Hepatocyte (in vitro differentiated cells): ENCODE measurements around the gene DUSP8. TPM values are rescaled to one million over a fixed set of nuclear protein-coding genes. Genes with fewer than 3 reads are reported as not detected.

Source experiments
- DNase-seq: peaks from one replicate; pipeline ENCODE4 v3.0.0-alpha.2; 2016; ENCODE audit warnings: low spot score
- H2AFZ ChIP-seq: fragments of 200-600 bp; sonication (generic); 2 replicates; pipeline ENCODE4 v1.6.0; 2016; ENCODE audit warnings: antibody characterized with exemption, mild to moderate bottlenecking
- H3K27ac ChIP-seq: fragments of 200-600 bp; sonication (generic); 2 replicates; pipeline ENCODE4 v1.5.1; 2016; ENCODE audit warnings: mild to moderate bottlenecking
- H3K27me3 ChIP-seq: fragments of 200-600 bp; sonication (generic); 2 replicates; pipeline ENCODE4 v1.6.1; 2016
- H3K36me3 ChIP-seq: fragments of 200-600 bp; sonication (generic); replicated peaks from 2 replicates; pipeline ENCODE4 v1.5.1; 2016; ENCODE audit warnings: low read depth; ENCODE audit not compliant: insufficient read depth
- H3K4me1 ChIP-seq: fragments of 200-600 bp; sonication (generic); 2 replicates; pipeline ENCODE4 v1.5.1; 2016; ENCODE audit warnings: mild to moderate bottlenecking, moderate library complexity; ENCODE audit not compliant: insufficient read depth
- H3K4me2 ChIP-seq: fragments of 200-600 bp; sonication (generic); 2 replicates; pipeline ENCODE4 v1.6.0; 2016
- H3K4me3 ChIP-seq: fragments of 200-600 bp; sonication (generic); 2 replicates; pipeline ENCODE4 v1.5.1; 2016; ENCODE audit warnings: mild to moderate bottlenecking
- H3K79me2 ChIP-seq: fragments of 200-600 bp; sonication (generic); 2 replicates; pipeline ENCODE4 v1.6.0; 2017; ENCODE audit warnings: mild to moderate bottlenecking
- H3K9me2 ChIP-seq: fragments of 200-600 bp; sonication (generic); replicated peaks from 2 replicates; pipeline ENCODE4 v1.6.0; 2017; ENCODE audit warnings: mild to moderate bottlenecking; ENCODE audit not compliant: insufficient read depth
- H3K9me3 ChIP-seq: fragments of 200-600 bp; sonication (generic); 2 replicates; pipeline ENCODE4 v1.5.1; 2016; ENCODE audit warnings: low read depth, mild to moderate bottlenecking
- H4K20me1 ChIP-seq: fragments of 200-600 bp; sonication (generic); 2 replicates; pipeline ENCODE4 v1.6.0; 2016; ENCODE audit warnings: mild to moderate bottlenecking; ENCODE audit not compliant: insufficient read depth, poor library complexity, severe bottlenecking
- EZH2 ChIP-seq: fragments of 200-600 bp; sonication (generic); IDR thresholded peaks from 2 replicates; pipeline ENCODE4 v1.6.1; 2016; ENCODE audit warnings: antibody characterized with exemption, mild to moderate bottlenecking, borderline replicate concordance
- EZH2phosphoT487 ChIP-seq: fragments of 200-600 bp; sonication (generic); IDR thresholded peaks from one replicate; pipeline ENCODE4 v1.6.1; 2018; ENCODE audit warnings: antibody characterized with exemption, mild to moderate bottlenecking, low read depth, moderate library complexity; ENCODE audit not compliant: unreplicated experiment, severe bottlenecking
- whole genome bisulfite sequencing: methylation state at CpG from one replicate; pipeline ENCODE4 v1.1.6; 2016; ENCODE audit warnings: low lambda C conversion rate; ENCODE audit errors: missing lambda C conversion rate; 5-methylcytosine and 5-hydroxymethylcytosine counted together
- polyA plus RNA-seq: library from polyadenylated mRNA; unstranded; fragments of >200 nt; fragmentation: Nextera tagmentation; extraction: Ambion mirVana; gene quantifications from 2 replicates; pipeline ENCODE4 v1.2.1, GENCODE V29; 2016
- total RNA-seq: library from RNA; depleted of rRNA; stranded (reverse); fragments of >200 nt; gene quantifications from 2 replicates; pipeline ENCODE4 v1.2.3, GENCODE V29; 2014
- TF ChIP-seq, protein P1 (sequence below): fragments of 200-600 bp; sonication (generic); IDR thresholded peaks from 2 replicates; pipeline ENCODE4 v1.5.1; 2016; ENCODE audit warnings: antibody characterized with exemption, mild to moderate bottlenecking; ENCODE audit not compliant: poor library complexity

Gene DUSP8
- total and polyA plus RNA-seq, 2 experiments from 2014 or later, result 8.0 to 17.7 TPM

DNA sequence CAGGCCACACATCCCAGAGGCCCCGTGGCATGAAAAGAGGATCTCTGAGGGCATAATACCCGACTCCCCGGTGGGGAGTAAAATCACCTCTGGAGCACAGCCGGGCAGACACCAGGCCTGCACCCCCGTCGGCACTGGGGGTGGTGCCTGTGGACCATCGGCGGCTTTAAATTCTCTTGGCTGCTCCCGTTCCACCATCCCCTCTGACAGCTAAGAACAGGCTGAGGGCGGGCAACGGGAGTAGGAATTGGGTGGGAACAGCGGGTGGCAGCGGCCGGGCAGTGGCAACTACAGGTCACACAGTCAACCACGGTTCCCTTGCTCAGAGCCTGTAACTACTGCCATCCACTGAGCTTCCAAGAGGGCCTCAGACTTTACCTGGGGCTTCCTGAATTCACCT, 45.3 kb downstream of the DUSP8 start:
- Histone ChIP-seq H2AFZ (no peak overlapping the region), H3K27ac (no peak overlapping the region), H4K20me1 (peaks cover 94% of the 10 kb centered on the region), H3K4me3 (no peak overlapping the region), H3K27me3 (no peaks in the 10 kb centered on the region), H3K79me2 (peaks cover 78% of the 10 kb centered on the region), H3K36me3 (no peaks in the 10 kb centered on the region), H3K9me2 (no peaks in the 10 kb centered on the region), H3K9me3 (no peaks in the 10 kb centered on the region), H3K4me2 (no peak overlapping the region), H3K4me1 (no peaks in the 10 kb centered on the region)
- DNase-seq, result no peak
- no peak for TF ChIP-seq EZH2
- no peak for TF ChIP-seq EZH2phosphoT487
- TF ChIP-seq, protein P1, sequence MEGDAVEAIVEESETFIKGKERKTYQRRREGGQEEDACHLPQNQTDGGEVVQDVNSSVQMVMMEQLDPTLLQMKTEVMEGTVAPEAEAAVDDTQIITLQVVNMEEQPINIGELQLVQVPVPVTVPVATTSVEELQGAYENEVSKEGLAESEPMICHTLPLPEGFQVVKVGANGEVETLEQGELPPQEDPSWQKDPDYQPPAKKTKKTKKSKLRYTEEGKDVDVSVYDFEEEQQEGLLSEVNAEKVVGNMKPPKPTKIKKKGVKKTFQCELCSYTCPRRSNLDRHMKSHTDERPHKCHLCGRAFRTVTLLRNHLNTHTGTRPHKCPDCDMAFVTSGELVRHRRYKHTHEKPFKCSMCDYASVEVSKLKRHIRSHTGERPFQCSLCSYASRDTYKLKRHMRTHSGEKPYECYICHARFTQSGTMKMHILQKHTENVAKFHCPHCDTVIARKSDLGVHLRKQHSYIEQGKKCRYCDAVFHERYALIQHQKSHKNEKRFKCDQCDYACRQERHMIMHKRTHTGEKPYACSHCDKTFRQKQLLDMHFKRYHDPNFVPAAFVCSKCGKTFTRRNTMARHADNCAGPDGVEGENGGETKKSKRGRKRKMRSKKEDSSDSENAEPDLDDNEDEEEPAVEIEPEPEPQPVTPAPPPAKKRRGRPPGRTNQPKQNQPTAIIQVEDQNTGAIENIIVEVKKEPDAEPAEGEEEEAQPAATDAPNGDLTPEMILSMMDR, result no peak
- WGBS, result 96% methylated on average over 15 of the region's 15 CpGs

DNA sequence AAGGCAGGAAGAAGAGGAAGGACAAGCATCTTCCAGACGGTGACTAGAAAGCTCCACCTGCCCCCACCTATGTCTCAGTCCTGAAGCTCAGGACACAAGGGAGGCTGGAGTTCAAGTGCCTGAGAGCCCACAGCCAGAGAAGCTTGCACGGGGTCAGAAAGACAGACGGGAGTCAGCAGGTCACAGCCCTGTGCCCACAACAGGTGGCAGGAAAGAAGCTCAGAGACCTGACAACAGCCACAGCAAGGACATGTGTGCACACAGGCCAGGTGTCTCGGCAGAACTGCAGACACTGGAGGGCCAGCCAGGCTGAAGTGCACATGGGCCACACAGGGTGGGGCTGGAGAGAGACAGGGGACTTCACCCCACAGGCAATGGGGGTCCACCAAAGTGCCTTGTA, 48.3 kb downstream of the DUSP8 start:
- 94% methylated on average over 4 of the region's 4 CpGs for WGBS
- no peaks in the 10 kb centered on the region for H3K36me3 ChIP-seq
- DNase-seq, result no peak
- no peaks in the 10 kb centered on the region for H3K27me3 ChIP-seq
- H2AFZ ChIP-seq, result no peak overlapping the region
- no peak overlapping the region for H3K27ac ChIP-seq
- no peak overlapping the region for H3K4me2 ChIP-seq
- TF ChIP-seq, protein P1, result no peak
- TF ChIP-seq EZH2phosphoT487 (no peak), EZH2 (no peak)
- peaks cover 89% of the 10 kb centered on the region for H4K20me1 ChIP-seq
- no peaks in the 10 kb centered on the region for H3K4me1 ChIP-seq
- no peaks in the 10 kb centered on the region for H3K9me3 ChIP-seq
- no peaks in the 10 kb centered on the region for H3K9me2 ChIP-seq
- H3K79me2 ChIP-seq, result peaks cover 76% of the 10 kb centered on the region
- no peak overlapping the region for H3K4me3 ChIP-seq

DNA sequence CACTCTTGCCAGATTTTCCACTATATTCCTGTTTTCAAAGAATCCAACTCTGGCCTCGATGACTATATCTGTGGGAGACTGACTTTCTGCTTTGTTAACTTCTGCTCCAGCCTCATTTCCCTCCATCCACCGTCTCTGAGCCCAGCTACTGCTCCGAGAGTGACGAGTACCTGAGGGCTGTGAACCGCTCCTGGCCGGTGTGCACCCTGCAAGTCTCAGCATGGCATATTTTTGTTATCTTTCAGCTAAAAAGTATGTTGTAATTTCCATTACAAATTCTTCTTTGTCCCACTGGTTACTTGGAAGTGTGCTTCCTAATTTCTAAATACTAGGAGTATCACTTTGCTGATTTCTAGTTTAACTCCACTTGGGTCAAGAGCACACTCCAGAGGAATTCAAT, 49.0 kb downstream of the DUSP8 start:
- 89% methylated on average over 6 of the region's 6 CpGs for WGBS
- Histone ChIP-seq H3K9me3 (no peaks in the 10 kb centered on the region), H3K4me3 (no peak overlapping the region), H2AFZ (no peak overlapping the region), H3K27me3 (no peaks in the 10 kb centered on the region), H3K79me2 (peaks cover 74% of the 10 kb centered on the region), H3K4me2 (no peak overlapping the region), H3K36me3 (no peaks in the 10 kb centered on the region), H3K4me1 (no peaks in the 10 kb centered on the region), H3K27ac (no peak overlapping the region), H3K9me2 (no peaks in the 10 kb centered on the region), H4K20me1 (peaks cover 89% of the 10 kb centered on the region)
- TF ChIP-seq EZH2phosphoT487 (no peak), EZH2 (no peak)
- TF ChIP-seq, protein P1, result no peak
- DNase-seq, result no peak

DNA sequence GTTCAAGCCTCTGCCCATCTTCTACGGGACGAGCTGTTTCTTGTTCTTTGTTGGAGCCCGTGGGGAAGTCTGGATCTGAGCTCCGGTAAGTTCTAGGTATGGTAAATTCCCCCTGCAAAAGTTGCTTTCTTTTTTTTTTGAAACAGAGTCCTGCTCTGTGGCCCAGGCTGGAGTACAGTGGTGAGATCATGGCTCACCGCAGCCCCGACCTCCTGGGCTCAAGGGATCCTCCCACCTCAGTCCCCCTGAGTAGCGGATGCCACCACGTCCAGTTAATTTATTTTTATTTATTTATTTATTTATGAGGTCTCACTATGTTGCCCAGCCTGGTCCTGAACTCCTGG, 50.0 kb downstream of the DUSP8 start:
- no peak overlapping the region for H2AFZ ChIP-seq
- no peak for DNase-seq
- H3K79me2 ChIP-seq, result peaks cover 74% of the 10 kb centered on the region
- no peak overlapping the region for H3K4me3 ChIP-seq
- H4K20me1 ChIP-seq, result peaks cover 88% of the 10 kb centered on the region
- no peaks in the 10 kb centered on the region for H3K36me3 ChIP-seq
- H3K4me2 ChIP-seq, result no peak overlapping the region
- H3K9me2 ChIP-seq, result no peaks in the 10 kb centered on the region
- H3K27ac ChIP-seq, result no peak overlapping the region
- no peaks in the 10 kb centered on the region for H3K9me3 ChIP-seq
- no peak for TF ChIP-seq EZH2phosphoT487
- WGBS, result 90% methylated on average over 8 of the region's 8 CpGs
- no peaks in the 10 kb centered on the region for H3K27me3 ChIP-seq
- H3K4me1 ChIP-seq, result no peaks in the 10 kb centered on the region
